PFSK-1 (cell line): Measurements from ENCODE around the gene PCDHB3.

ENCODE experiments used
- FOXP2 ChIP-seq: optimal IDR thresholded peaks from 2 replicates; pipeline ENCODE3; 2011; ENCODE audit warnings: borderline replicate concordance, control low read depth, inconsistent platforms; ENCODE audit not compliant: insufficient read depth; ENCODE audit errors: extremely low read length, extremely low read depth
- POLR2AphosphoS5 ChIP-seq: IDR thresholded peaks from 2 replicates; pipeline ENCODE4 v1.6.1; 2012; ENCODE audit warnings: low read depth, mild to moderate bottlenecking, control low read depth, low read length, moderate library complexity
- REST ChIP-seq, 2 experiments: IDR thresholded peaks; 2 replicates each; pipeline versions ENCODE4 v1.6.1 to v1.8.0; 2011 to 2012; ENCODE audit warnings: low read depth in 2 of 2, low read length in 2 of 2, control low read depth in 1 of 2, inconsistent platforms in 1 of 2, mild to moderate bottlenecking in 1 of 2, moderate library complexity in 1 of 2; ENCODE audit not compliant: insufficient read depth in 1 of 2
- SIN3A ChIP-seq: IDR thresholded peaks from 2 replicates; pipeline ENCODE4 v1.6.1; 2012; ENCODE audit warnings: mild to moderate bottlenecking, low read length, moderate library complexity, borderline replicate concordance; ENCODE audit not compliant: insufficient read depth
- TAF1 ChIP-seq: IDR thresholded peaks from 2 replicates; pipeline ENCODE4 v1.6.1; 2012; ENCODE audit warnings: low read length, control low read depth, borderline replicate concordance; ENCODE audit not compliant: insufficient read depth

Gene PCDHB3

GRCh38 chr5:141105350-141105749 lies 5.1 kb downstream of the PCDHB3 start:
- TF ChIP-seq REST (IDR thresholded peaks at IDR 0.05; ENCODE audit: insufficient read depth in 1 of 2, low read depth in 2 of 2, low read length in 2 of 2) (no peak), FOXP2 (no peak), SIN3A (no peak), TAF1 (no peak), POLR2AphosphoS5 (no peak)

- no peak for TF ChIP-seq TAF1
- no peak for TF ChIP-seq SIN3A
- no peak for TF ChIP-seq REST (IDR thresholded peaks at IDR 0.05; ENCODE audit: insufficient read depth in 1 of 2, low read depth in 2 of 2, low read length in 2 of 2)
- no peak for TF ChIP-seq POLR2AphosphoS5
These were observed 19.0 kb downstream of the PCDHB3 start for GRCh38 chr5:141119250-141119649.

GRCh38 chr5:141121563-141121962 lies 21.3 kb downstream of the PCDHB3 start, which contains the start of gene PCDHB4:
PCDHB4 (plus strand) TSS chr5:141121818; CDS start chr5:141121999, 181 bp downstream.
- no peak for TF ChIP-seq SIN3A
- no peak for TF ChIP-seq POLR2AphosphoS5
- no peak for TF ChIP-seq TAF1
- TF ChIP-seq REST (IDR thresholded peaks at IDR 0.05; ENCODE audit: insufficient read depth in 1 of 2, low read depth in 2 of 2, low read length in 2 of 2): no peak
- no peak for TF ChIP-seq FOXP2

DNA sequence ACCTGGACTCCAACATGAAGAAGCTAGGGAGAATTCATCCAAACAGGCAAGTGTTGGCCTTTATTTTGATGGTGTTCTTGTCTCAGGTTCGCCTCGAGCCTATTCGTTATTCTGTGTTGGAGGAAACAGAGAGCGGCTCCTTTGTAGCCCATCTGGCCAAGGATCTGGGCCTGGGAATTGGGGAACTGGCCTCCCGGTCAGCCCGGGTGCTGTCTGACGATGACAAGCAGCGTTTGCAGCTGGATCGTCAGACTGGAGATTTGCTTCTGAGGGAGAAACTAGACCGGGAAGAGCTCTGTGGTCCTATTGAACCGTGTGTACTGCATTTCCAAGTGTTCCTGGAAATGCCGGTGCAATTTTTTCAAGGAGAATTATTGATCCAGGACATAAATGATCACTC lies 21.7 kb downstream of the PCDHB3 start:
- TF ChIP-seq TAF1 (no peak), POLR2AphosphoS5 (no peak), REST (IDR thresholded peaks at IDR 0.05; ENCODE audit: insufficient read depth in 1 of 2, low read depth in 2 of 2, low read length in 2 of 2) (no peak), SIN3A (no peak), FOXP2 (no peak)

DNA sequence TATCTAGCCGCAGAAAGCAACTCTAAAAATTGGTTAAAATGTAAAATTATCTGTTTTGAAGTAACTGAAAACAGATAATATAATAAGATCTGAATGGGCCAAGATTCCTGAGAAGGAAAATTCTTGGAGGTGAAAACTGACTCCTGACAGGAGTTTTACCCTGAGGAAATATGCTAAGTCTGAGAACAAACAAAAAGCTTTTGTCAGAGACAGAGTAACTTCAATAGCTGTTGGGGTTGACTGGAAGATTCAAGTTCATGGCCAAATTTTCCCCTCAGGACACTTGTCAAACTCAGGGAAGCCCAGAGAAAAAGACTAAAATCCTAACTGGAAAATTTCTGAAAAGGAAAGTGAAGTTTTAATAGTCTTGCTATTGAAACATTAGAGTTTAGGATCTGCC lies 27.0 kb downstream of the PCDHB3 start:
- TF ChIP-seq POLR2AphosphoS5: no peak
- no peak for TF ChIP-seq SIN3A
- no peak for TF ChIP-seq FOXP2
- no peak for TF ChIP-seq TAF1
- no peak for TF ChIP-seq REST (IDR thresholded peaks at IDR 0.05; ENCODE audit: insufficient read depth in 1 of 2, low read depth in 2 of 2, low read length in 2 of 2)
